ENCODE measurements around the gene VSX1.

The VSX1 gene

GRCh38 chr20:25087186-25087929 is 5.4 kb upstream of the VSX1 start:
- DNase-seq (ENCODE audit: low read depth in 2 of 2) = no peak

GRCh38 chr20:25085756-25086495 is 4.0 kb upstream of the VSX1 start:
- no peak for DNase-seq (ENCODE audit: low read depth in 2 of 2)

GRCh38 chr20:25084626-25085187 is 2.8 kb upstream of the VSX1 start:
- DNase-seq (ENCODE audit: low read depth in 2 of 2) = no peak

GRCh38 chr20:25083773-25084625 is 2.1 kb upstream of the VSX1 start:
- no peak for DNase-seq (ENCODE audit: low read depth in 2 of 2)

- no peak for DNase-seq (ENCODE audit: low read depth in 2 of 2)
Observed at GRCh38 chr20:25083141-25083772, 1.3 kb upstream of the VSX1 start.

- DNase-seq (ENCODE audit: low read depth in 2 of 2) = no peak
Observed at GRCh38 chr20:25082498-25082873, 545 bp upstream of the VSX1 start.

- peak in 1 of 2 experiments; percentile 43 for DNase-seq (ENCODE audit: low read depth in 2 of 2)
Observed at GRCh38 chr20:25081065-25081729, 744 bp downstream of the VSX1 start.

- DNase-seq (ENCODE audit: low read depth in 2 of 2) = no peak
Observed at GRCh38 chr20:25079171-25079570, 2.8 kb downstream of the VSX1 start.

GRCh38 chr20:25078662-25079061 is 3.3 kb downstream of the VSX1 start:
- no peak for DNase-seq (ENCODE audit: low read depth in 2 of 2)

- no peak for DNase-seq (ENCODE audit: low read depth in 2 of 2)
Observed at GRCh38 chr20:25077610-25078169, 4.3 kb downstream of the VSX1 start.

- no peak for DNase-seq (ENCODE audit: low read depth in 2 of 2)
Observed at GRCh38 chr20:25076731-25077609, 5.0 kb downstream of the VSX1 start.

GRCh38 chr20:25076201-25076600 is 5.7 kb downstream of the VSX1 start:
- DNase-seq (ENCODE audit: low read depth in 2 of 2) = no peak

GRCh38 chr20:25073544-25073943 is 8.4 kb downstream of the VSX1 start:
- DNase-seq (ENCODE audit: low read depth in 2 of 2) = no peak

- DNase-seq (ENCODE audit: low read depth in 2 of 2) = no peak
Observed at GRCh38 chr20:25072226-25072811, 9.6 kb downstream of the VSX1 start.

- no peak for DNase-seq (ENCODE audit: low read depth in 2 of 2)
Observed at GRCh38 chr20:25071734-25072133, 10.2 kb downstream of the VSX1 start.

GRCh38 chr20:25070821-25071473 is 11.0 kb downstream of the VSX1 start:
- DNase-seq (ENCODE audit: low read depth in 2 of 2) = no peak

- DNase-seq (ENCODE audit: low read depth in 2 of 2) = no peak
Observed at GRCh38 chr20:25067102-25067987, 14.6 kb downstream of the VSX1 start.

- no peak for DNase-seq (ENCODE audit: low read depth in 2 of 2)
Observed at GRCh38 chr20:25066386-25066785, 15.6 kb downstream of the VSX1 start.

Data from stimulated activated CD4-positive, alpha-beta T cell treated with anti-CD3 and anti-CD28 coated beads, Interleukin-12 subunit alpha, Interleukin-12 subunit beta, amount 100 ng/mL, for 24 hours (primary cell).